HG03095 (cell line): ENCODE measurements around the gene QSOX1.

Source experiments
- ATAC-seq: cut with Tn5 transposase; IDR thresholded peaks from one replicate; pipeline ENCODE4 v1.9.1; 2021; ENCODE audit warnings: moderate library complexity; ENCODE audit not compliant: unreplicated experiment

The QSOX1 gene

GRCh38 chr1:180168786-180169639 is 14.3 kb downstream of the QSOX1 start:
- ATAC-seq: no peak

- no peak for ATAC-seq
Measured at GRCh38 chr1:180169640-180170195, 15.0 kb downstream of the QSOX1 start.

- no peak for ATAC-seq
Measured at GRCh38 chr1:180170546-180171151, 16.0 kb downstream of the QSOX1 start.

GRCh38 chr1:180171691-180172090 is 17.0 kb downstream of the QSOX1 start:
- ATAC-seq: no peak

DNA sequence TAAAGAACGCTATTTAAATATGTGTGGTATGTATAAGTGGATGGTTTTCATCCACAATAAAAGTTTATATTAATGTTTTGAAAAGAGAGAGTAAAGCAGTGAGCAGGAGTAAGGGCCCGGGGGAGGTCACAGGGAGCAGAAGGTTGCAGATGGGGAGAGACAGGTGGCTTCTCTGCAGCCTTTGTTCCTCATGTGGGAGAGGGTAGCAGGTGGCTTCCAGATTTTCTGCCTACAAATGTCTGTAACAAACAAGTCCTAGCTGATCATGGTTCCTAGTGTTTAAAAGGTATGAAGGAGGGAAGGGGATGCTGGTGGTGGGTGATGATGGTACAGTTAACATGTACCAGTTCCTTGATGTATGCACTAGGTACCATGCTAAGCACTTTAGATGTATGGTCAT is 18.8 kb downstream of the QSOX1 start:
- ATAC-seq: no peak

DNA sequence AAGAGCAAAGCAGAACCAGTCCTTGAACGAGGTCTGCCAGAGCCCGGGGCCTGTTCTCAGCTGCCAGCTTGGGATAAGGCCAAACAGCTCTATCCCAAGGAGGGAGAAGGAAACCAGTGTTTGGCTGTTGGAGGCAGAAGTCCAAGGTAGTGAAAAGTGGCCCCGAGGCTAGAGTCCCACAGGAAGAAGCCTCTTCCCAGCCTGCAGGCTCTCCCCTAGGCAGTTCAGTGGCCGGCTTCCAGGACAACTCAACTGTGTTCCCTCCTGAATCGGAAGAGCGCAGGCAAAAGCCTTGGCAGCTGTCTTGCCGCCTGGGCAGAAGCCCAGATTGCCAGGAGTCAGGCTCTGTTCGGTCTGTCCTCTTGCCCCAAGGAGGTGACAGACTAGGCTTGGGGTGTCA is 19.3 kb downstream of the QSOX1 start:
- no peak for ATAC-seq

GRCh38 chr1:180175291-180175690 is 20.6 kb downstream of the QSOX1 start:
- no peak for ATAC-seq

- ATAC-seq: no peak
Measured at GRCh38 chr1:180175806-180176205, 21.1 kb downstream of the QSOX1 start.

- ATAC-seq: no peak
Measured at GRCh38 chr1:180176965-180177364, 22.3 kb downstream of the QSOX1 start.

- no peak for ATAC-seq
Measured at GRCh38 chr1:180177931-180178330, 23.3 kb downstream of the QSOX1 start.

GRCh38 chr1:180178511-180179161 is 24.0 kb downstream of the QSOX1 start:
- no peak for ATAC-seq

- ATAC-seq: no peak
Measured at GRCh38 chr1:180179162-180179957, 24.7 kb downstream of the QSOX1 start.

DNA sequence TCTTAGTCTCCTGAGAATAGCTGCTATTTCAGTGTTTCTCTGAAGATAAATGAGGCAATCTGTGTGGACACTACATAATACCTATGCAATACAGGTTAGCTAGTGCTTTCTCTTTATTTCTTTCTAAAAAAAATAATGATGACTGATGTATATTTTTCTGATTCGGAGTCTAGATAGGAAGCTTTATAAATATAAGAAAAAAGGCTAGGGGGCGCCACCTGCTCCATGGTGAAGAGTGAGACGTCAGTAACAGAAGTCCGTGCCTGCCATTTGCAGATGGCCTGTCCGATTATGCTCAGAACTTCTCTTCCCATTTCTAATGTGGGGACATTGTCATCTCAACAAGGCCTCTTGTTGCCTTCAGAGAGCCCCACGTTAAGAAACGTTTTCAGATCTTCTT is 26.4 kb downstream of the QSOX1 start:
- ATAC-seq: no peak

GRCh38 chr1:180181996-180182642 is 27.4 kb downstream of the QSOX1 start:
- no peak for ATAC-seq

DNA sequence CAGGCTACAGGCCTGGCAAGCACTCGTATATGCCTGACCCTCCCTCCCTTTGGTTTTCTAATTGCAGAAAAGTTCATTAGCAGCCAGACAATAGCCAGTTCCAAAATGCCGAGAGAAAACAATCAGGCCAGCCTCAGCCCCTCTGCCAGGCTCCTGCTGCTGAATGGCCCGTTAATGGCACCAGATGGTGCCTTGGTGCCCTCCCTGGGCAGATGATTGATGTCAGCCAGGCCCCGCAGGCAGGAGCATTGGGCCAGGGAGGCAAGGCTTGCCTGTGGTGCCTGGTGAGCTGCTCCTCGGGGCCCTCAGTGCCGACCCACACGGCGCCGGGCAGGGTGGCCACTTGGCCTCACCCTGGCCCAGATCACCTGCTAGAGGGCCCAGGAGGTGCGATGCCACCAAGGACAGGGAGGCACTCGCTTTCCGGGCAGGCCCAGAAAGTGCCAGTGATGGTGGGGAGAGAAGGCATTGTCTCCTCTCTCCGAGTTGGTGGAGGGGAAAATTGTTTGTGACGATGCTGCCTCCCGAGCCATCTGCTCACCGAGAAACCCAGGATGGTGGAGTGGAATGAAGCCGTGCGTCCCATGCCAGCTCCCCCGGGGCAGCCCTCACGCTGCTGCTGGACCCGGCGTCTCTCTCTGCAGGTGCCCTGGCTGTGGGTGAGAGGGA is 28.1 kb downstream of the QSOX1 start:
- ATAC-seq: no peak

DNA sequence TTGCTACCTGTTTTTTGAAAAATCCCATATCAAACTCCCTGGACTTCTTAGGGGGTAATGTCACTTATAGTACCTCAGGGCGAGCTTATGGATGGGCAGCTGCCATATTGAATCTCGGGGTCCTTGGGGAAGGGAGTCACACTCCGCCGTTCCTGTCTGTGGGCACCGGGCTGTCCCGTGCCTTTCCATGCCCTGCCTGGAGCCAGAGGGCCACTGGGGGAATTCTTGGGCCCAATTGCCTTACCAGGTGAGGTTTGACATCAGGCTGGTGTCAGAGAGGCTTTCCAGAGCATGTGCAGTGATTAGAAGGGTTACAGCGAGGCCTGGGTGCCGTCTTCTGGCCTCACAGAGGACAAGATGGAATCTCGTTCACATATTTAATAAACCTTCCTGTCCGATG is 28.8 kb downstream of the QSOX1 start:
- no peak for ATAC-seq

- ATAC-seq: no peak
Measured at GRCh38 chr1:180184041-180184440, 29.4 kb downstream of the QSOX1 start.

- no peak for ATAC-seq
Measured at GRCh38 chr1:180185281-180185680, 30.6 kb downstream of the QSOX1 start.

GRCh38 chr1:180185971-180186645 is 31.4 kb downstream of the QSOX1 start:
- no peak for ATAC-seq
